Measurements from ENCODE around the gene RAB8B. TPM values are rescaled to one million over a fixed set of nuclear protein-coding genes. Genes with fewer than 3 reads are reported as not detected.

RAB8B gene
- total and polyA plus RNA-seq, 9 of the 15 experiments (the other 6 are each of a cell fraction or from before 2014, with no cell fraction given) = 7.8 to 32.1 (median 24.2) TPM

DNA sequence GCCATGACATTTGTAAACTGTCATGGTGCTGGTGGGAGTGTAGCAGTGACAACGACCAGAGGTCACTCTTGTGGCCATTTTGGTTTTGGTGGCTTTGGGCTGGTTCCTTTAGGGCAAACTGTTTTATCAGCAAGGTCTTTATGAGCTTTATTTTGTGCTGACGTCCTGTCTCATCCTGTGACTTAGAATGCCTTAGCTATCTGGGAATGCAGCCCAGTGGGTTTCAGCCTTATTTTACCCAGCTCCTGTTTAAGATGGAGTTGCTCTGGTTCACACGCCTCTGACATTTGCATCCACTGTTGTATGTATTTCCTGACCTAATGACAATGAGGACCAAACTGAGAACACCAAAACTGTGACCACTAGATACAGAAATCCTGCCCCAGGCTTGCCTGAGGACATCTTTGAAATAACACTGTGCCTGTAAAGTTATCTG is 37.6 kb downstream of the RAB8B start (continued):
- TF ChIP-seq, protein P1, sequence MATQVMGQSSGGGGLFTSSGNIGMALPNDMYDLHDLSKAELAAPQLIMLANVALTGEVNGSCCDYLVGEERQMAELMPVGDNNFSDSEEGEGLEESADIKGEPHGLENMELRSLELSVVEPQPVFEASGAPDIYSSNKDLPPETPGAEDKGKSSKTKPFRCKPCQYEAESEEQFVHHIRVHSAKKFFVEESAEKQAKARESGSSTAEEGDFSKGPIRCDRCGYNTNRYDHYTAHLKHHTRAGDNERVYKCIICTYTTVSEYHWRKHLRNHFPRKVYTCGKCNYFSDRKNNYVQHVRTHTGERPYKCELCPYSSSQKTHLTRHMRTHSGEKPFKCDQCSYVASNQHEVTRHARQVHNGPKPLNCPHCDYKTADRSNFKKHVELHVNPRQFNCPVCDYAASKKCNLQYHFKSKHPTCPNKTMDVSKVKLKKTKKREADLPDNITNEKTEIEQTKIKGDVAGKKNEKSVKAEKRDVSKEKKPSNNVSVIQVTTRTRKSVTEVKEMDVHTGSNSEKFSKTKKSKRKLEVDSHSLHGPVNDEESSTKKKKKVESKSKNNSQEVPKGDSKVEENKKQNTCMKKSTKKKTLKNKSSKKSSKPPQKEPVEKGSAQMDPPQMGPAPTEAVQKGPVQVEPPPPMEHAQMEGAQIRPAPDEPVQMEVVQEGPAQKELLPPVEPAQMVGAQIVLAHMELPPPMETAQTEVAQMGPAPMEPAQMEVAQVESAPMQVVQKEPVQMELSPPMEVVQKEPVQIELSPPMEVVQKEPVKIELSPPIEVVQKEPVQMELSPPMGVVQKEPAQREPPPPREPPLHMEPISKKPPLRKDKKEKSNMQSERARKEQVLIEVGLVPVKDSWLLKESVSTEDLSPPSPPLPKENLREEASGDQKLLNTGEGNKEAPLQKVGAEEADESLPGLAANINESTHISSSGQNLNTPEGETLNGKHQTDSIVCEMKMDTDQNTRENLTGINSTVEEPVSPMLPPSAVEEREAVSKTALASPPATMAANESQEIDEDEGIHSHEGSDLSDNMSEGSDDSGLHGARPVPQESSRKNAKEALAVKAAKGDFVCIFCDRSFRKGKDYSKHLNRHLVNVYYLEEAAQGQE (IDR thresholded peaks at IDR 0.05; ENCODE audit: borderline replicate concordance) = no peak
- TF ChIP-seq, protein P1 (CRISPR knock-in tag; IDR thresholded peaks at IDR 0.05; ENCODE audit: low read depth) = peak; percentile 74
- no peak for TF ChIP-seq MYC (IDR thresholded peaks at IDR 0.05; ENCODE audit: low read depth, low read length)
- TF ChIP-seq MYC (CRISPR knock-in tag; IDR thresholded peaks at IDR 0.05; ENCODE audit: borderline replicate concordance, low read depth) = peak; percentile 90; the same call in 1 of the 2 replicates
- TF ChIP-seq, protein P2, sequence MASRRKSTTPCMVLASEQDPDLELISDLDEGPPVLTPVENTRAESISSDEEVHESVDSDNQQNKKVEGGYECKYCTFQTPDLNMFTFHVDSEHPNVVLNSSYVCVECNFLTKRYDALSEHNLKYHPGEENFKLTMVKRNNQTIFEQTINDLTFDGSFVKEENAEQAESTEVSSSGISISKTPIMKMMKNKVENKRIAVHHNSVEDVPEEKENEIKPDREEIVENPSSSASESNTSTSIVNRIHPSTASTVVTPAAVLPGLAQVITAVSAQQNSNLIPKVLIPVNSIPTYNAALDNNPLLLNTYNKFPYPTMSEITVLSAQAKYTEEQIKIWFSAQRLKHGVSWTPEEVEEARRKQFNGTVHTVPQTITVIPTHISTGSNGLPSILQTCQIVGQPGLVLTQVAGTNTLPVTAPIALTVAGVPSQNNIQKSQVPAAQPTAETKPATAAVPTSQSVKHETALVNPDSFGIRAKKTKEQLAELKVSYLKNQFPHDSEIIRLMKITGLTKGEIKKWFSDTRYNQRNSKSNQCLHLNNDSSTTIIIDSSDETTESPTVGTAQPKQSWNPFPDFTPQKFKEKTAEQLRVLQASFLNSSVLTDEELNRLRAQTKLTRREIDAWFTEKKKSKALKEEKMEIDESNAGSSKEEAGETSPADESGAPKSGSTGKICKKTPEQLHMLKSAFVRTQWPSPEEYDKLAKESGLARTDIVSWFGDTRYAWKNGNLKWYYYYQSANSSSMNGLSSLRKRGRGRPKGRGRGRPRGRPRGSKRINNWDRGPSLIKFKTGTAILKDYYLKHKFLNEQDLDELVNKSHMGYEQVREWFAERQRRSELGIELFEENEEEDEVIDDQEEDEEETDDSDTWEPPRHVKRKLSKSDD (conservative IDR thresholded peaks at IDR 0.05; ENCODE audit: low read length) = no peak
- TF ChIP-seq FUS (optimal IDR thresholded peaks at IDR 0.05; ENCODE audit: low read depth, low read length) = no peak
- TF ChIP-seq, protein P3, sequence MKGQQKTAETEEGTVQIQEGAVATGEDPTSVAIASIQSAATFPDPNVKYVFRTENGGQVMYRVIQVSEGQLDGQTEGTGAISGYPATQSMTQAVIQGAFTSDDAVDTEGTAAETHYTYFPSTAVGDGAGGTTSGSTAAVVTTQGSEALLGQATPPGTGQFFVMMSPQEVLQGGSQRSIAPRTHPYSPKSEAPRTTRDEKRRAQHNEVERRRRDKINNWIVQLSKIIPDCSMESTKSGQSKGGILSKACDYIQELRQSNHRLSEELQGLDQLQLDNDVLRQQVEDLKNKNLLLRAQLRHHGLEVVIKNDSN (CRISPR knock-in tag; IDR thresholded peaks at IDR 0.05) = no peak
- TF ChIP-seq SIN3B (IDR thresholded peaks at IDR 0.05; ENCODE audit: low read depth) = no peak
- no peak for TF ChIP-seq SMARCE1 (IDR thresholded peaks at IDR 0.05)
- peak; percentile 93 for TF ChIP-seq ELF4 (CRISPR knock-in tag; IDR thresholded peaks at IDR 0.05)
- TF ChIP-seq HDAC3 (IDR thresholded peaks at IDR 0.05; ENCODE audit: borderline replicate concordance, partially characterized antibody) = no peak
- TF ChIP-seq HNRNPLL (IDR thresholded peaks at IDR 0.05; ENCODE audit: low read depth, low read length, poor library complexity, severe bottlenecking) = no peak
- 0 out of 2 replicates have a peak, but pooled peaks have one; percentile 18 for TF ChIP-seq TEAD4 (IDR thresholded peaks at IDR 0.05; ENCODE audit: low read length)
- no peak for TF ChIP-seq TEAD4 (CRISPR knock-in tag; IDR thresholded peaks at IDR 0.05; ENCODE audit: borderline replicate concordance)
- TF ChIP-seq FOS (IDR thresholded peaks at IDR 0.05; ENCODE audit: extremely low read depth, insufficient read length) = no peak
- no peak for TF ChIP-seq POU5F1 (IDR thresholded peaks at IDR 0.05; ENCODE audit: borderline replicate concordance, low read depth, low read length, partially characterized antibody)
- TF ChIP-seq ZNF431 (CRISPR knock-in tag; IDR thresholded peaks at IDR 0.05) = no peak
